Fibroblast of lung (primary cell): ENCODE measurements around the gene MIEN1.

Experiments used
- EZH2 ChIP-seq: IDR thresholded peaks from 2 replicates; pipeline ENCODE4 v1.5.1; 2012; ENCODE audit warnings: low read length, control low read depth, mild to moderate bottlenecking; ENCODE audit errors: missing control alignments
- TF ChIP-seq, protein P1 (sequence below), 2 donors: IDR thresholded peaks in 1 of 2; conservative IDR thresholded peaks in 1 of 2; 1 replicate in 1 of 2; 2 replicates in 1 of 2; pipeline ENCODE4 v1.5.1; 2011 to 2012; ENCODE audit warnings: low read length in 2 of 2, control low read depth in 1 of 2, inconsistent platforms in 1 of 2, low read depth in 1 of 2, mild to moderate bottlenecking in 1 of 2

DNA sequence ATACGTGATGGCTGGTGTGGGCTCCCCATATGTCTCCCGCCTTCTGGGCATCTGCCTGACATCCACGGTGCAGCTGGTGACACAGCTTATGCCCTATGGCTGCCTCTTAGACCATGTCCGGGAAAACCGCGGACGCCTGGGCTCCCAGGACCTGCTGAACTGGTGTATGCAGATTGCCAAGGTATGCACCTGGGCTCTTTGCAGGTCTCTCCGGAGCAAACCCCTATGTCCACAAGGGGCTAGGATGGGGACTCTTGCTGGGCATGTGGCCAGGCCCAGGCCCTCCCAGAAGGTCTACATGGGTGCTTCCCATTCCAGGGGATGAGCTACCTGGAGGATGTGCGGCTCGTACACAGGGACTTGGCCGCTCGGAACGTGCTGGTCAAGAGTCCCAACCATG lies 5.6 kb downstream of the MIEN1 start:
- TF ChIP-seq, protein P1, sequence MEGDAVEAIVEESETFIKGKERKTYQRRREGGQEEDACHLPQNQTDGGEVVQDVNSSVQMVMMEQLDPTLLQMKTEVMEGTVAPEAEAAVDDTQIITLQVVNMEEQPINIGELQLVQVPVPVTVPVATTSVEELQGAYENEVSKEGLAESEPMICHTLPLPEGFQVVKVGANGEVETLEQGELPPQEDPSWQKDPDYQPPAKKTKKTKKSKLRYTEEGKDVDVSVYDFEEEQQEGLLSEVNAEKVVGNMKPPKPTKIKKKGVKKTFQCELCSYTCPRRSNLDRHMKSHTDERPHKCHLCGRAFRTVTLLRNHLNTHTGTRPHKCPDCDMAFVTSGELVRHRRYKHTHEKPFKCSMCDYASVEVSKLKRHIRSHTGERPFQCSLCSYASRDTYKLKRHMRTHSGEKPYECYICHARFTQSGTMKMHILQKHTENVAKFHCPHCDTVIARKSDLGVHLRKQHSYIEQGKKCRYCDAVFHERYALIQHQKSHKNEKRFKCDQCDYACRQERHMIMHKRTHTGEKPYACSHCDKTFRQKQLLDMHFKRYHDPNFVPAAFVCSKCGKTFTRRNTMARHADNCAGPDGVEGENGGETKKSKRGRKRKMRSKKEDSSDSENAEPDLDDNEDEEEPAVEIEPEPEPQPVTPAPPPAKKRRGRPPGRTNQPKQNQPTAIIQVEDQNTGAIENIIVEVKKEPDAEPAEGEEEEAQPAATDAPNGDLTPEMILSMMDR (conservative IDR thresholded peaks at IDR 0.05 in 1 of 2, IDR thresholded peaks at IDR 0.05 in 1 of 2; ENCODE audit: low read depth in 1 of 2, low read length in 2 of 2): no peak
- no peak for TF ChIP-seq EZH2
